Stimulated activated CD4-positive, alpha-beta T cell treated with anti-CD3 and anti-CD28 coated beads, TNF-alpha, amount 100 ng/mL, for 48 hours (primary cell): ENCODE data around the gene ASB12.

ENCODE experiments used
- DNase-seq, 3 donors: peaks; one replicate each; pipeline ENCODE4 v3.0.0-alpha.2; 2020; ENCODE audit warnings: low read depth in 3 of 3

Gene ASB12

DNA sequence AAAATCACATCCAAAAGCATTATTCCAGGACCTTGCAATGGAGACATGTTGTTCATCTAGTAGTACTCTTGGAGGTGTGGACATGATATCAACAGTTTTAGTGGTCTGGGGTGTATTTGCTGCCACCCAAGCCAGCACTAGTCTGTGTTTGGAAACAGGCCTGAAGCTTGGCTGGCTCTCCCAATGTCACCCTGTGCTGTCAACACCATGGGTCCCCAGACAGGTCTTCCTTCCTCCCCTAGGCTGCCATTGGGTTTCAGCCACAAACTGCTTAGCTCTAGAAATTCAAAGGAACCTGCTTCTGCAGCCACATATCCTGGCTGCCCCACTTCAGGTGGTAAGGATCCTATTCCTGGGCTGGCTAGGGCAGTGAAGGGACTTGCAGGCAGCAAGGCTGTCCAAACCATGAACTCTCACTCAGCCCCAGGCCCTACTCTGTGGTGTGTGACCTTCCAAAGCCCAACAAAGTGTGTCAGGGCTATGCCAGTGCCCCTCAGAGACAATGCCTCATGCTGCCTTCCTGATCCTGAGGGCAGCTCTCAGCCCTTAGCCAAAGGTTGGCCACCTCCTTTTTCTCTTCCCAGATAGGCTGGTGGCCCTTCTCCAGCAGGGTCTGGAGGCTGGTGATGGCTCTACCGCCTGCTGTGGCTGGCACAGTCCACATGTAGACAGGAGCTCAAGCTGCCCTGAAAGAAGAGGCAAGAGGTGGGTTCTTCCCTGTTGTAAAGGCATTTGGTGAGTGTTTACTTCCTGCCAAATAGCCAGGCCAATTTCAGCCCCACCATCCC, 43.2 kb downstream of the ASB12 start:
- DNase-seq = no peak

DNA sequence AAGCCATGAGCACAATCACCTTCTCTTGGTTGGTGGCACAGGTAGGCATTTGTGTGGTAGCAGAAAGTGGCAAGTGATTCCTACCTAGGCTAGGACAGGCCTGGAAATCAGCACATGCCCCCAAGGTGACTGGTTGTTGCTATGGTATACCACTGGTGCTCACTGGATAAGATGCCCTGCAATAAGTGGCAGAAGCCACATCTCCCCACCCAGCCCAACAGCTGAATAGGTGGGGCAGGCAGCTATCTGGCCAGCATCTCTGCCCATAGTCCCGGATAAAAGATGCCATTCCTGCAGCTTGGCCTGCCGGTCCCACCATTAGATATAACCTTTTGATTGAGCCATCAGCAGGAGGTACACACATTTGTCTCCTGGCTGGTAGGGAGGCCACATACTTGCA, 46.0 kb downstream of the ASB12 start:
- no peak for DNase-seq

- no peak for DNase-seq
These were observed 48.2 kb downstream of the ASB12 start for GRCh38 chrX:64182208-64182607.

DNA sequence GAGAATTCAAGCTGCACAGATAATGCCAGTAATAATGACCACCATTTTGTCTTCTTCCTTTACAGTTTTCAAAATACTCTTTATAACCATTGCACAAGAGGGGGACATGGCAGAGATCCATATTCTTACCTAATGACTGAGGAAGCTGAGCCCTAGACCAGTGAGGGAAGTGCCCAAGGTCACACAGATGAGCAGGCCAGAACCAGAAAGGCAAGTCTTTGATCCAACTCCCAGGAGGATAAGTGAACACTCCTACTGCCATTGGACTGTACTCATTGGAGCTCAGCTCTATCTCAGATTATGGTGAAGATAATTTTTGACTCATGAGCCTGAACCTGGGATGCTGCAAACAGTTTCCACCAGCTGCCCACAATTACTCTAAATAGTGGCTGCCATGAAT, 53.5 kb downstream of the ASB12 start:
- DNase-seq = no peak
